GM12878 (cell line): ENCODE data around the gene HNRNPM. TPM values are rescaled to one million over a fixed set of nuclear protein-coding genes. Genes with fewer than 3 reads are reported as not detected.

Experiments
- ATAC-seq: fragments of 200-7000 bp; cut with Tn5 transposase; 3 replicates; pipeline ENCODE4 v1.9.1; 2020; ENCODE audit warnings: mild to moderate bottlenecking, moderate library complexity
- BruUV-seq: library from RNA; stranded (reverse); fragments of 400-500 nt; replicated peaks from 2 replicates; lab custom pipeline; 2021; lab: Mats Ljungman, UMichigan
- CTCF ChIA-PET: fragments of 300-600 bp; sonication (Branson Sonifier 250); formaldehyde crosslinking; extraction: SDS; loops from one replicate; lab custom pipeline; 2021; ENCODE audit warnings: inconsistent platforms; lab: Yijun Ruan, JAX
- POLR2A ChIA-PET: fragments of 350-600 bp; formaldehyde crosslinking; extraction: SDS; loops from one replicate; lab custom pipeline; 2021; ENCODE audit warnings: inconsistent platforms; lab: Charles Lee
- RAD21 ChIA-PET: fragments of 300-600 bp; sonication (Branson Sonifier 250); formaldehyde crosslinking; loops from one replicate; lab custom pipeline; 2023; ENCODE audit warnings: antibody characterized with exemption; ENCODE audit not compliant: unreplicated experiment; lab: Charles Lee
- SMC1A ChIA-PET: fragments of 300-600 bp; sonication (Branson Sonifier 250); formaldehyde crosslinking; loops from one replicate; lab custom pipeline; 2023; ENCODE audit not compliant: unreplicated experiment, uncharacterized antibody; lab: Charles Lee
- DNase-seq: peaks from one replicate; pipeline ENCODE4 v3.0.0-alpha.2; 2011; ENCODE audit warnings: low read depth, low spot score
- FAIRE-seq: peaks from 3 replicates; lab custom pipeline; 2011; peaks lifted over from hg19 to GRCh38; lab: Jason Lieb, UNC
- H2AFZ ChIP-seq: 2 replicates; pipeline ENCODE4 v1.6.0; 2011; ENCODE audit warnings: low read depth, low read length, control low read depth; ENCODE audit not compliant: control insufficient read depth
- H3K27ac ChIP-seq: 2 replicates; pipeline ENCODE4 v1.5.1; 2011; ENCODE audit warnings: control low read depth; ENCODE audit not compliant: control insufficient read depth, insufficient read depth
- H3K27me3 ChIP-seq, 2 experiments: replicated peaks in 1 of 2; 2 replicates each; pipeline versions ENCODE4 v1.6.0 to v1.6.1; 2011; ENCODE audit warnings: low read length in 1 of 2; ENCODE audit not compliant: control insufficient read depth in 2 of 2, insufficient read depth in 2 of 2
- H3K36me3 ChIP-seq, 2 experiments: 2 replicates each; pipeline ENCODE4 v1.5.1; 2011; ENCODE audit warnings: low read length in 1 of 2; ENCODE audit not compliant: control insufficient read depth in 2 of 2, insufficient read depth in 2 of 2
- H3K4me1 ChIP-seq: 2 replicates; pipeline ENCODE4 v1.6.1; 2011; ENCODE audit warnings: mild to moderate bottlenecking, low read length, moderate library complexity, mixed read lengths; ENCODE audit not compliant: control insufficient read depth, insufficient read depth
- H3K4me2 ChIP-seq: 2 replicates; pipeline ENCODE4 v1.6.0; 2011; ENCODE audit warnings: control low read depth; ENCODE audit not compliant: control insufficient read depth, insufficient read depth
- H3K4me3 ChIP-seq: fragments of 200-600 bp; sonication (generic); 2 replicates; pipeline ENCODE4 v1.5.1; 2016
- H3K79me2 ChIP-seq: 2 replicates; pipeline ENCODE4 v1.6.0; 2011; ENCODE audit warnings: low read length; ENCODE audit not compliant: control insufficient read depth, insufficient read depth
- H3K9ac ChIP-seq: 2 replicates; pipeline ENCODE4 v1.8.0; 2011; ENCODE audit warnings: low read length, control low read depth, mixed read lengths; ENCODE audit not compliant: control insufficient read depth, insufficient read depth
- H3K9me3 ChIP-seq: replicated peaks from 3 replicates; pipeline ENCODE4 v1.5.1; 2011; ENCODE audit warnings: mild to moderate bottlenecking, low read length; ENCODE audit not compliant: control insufficient read depth, insufficient read depth
- H4K20me1 ChIP-seq: 2 replicates; pipeline ENCODE4 v1.6.0; 2011; ENCODE audit not compliant: control insufficient read depth, insufficient read depth
- CEBPB ChIP-seq, 2 experiments: fragments of 150-350 bp in 1 of 2; IDR thresholded peaks; 2 replicates each; pipeline ENCODE4 v1.6.1; 2012 to 2014; ENCODE audit warnings: low read depth in 2 of 2, low read length in 2 of 2, borderline replicate concordance in 1 of 2, inconsistent platforms in 1 of 2
- CREM ChIP-seq: IDR thresholded peaks from 2 replicates; pipeline ENCODE4 v1.6.1; 2014; ENCODE audit warnings: antibody characterized with exemption, low read depth
- PML ChIP-seq: IDR thresholded peaks from 2 replicates; pipeline ENCODE4 v1.6.1; 2012; ENCODE audit warnings: low read length, inconsistent platforms
- TAF1 ChIP-seq: IDR thresholded peaks from 2 replicates; pipeline ENCODE4 v1.6.1; 2011; ENCODE audit warnings: mild to moderate bottlenecking, low read depth, low read length, borderline replicate concordance
- WGBS: methylation state at CpG from one replicate; pipeline ENCODE4 v1.1.6; 2016; ENCODE audit warnings: low lambda C conversion rate; ENCODE audit not compliant: insufficient replicate concordance, insufficient coverage; ENCODE audit errors: missing lambda C conversion rate; 5-methylcytosine and 5-hydroxymethylcytosine counted together
- in situ Hi-C: fragments of 300-500 bp; cut with MboI; formaldehyde crosslinking; loops from 9 replicates; pipeline ENCODE4 v1.14.3; 2018; ENCODE audit warnings: mixed read lengths
- intact Hi-C: fragments of 100-400 bp; cut with micrococcal nuclease; formaldehyde crosslinking; loops from one replicate; pipeline ENCODE4 v1.14.2; 2022; ENCODE audit not compliant: unreplicated experiment
- polyA plus RNA-seq, 11 experiments: library from polyadenylated mRNA; depleted of rRNA in 4 of 11; unstranded in 6 of 11; stranded (reverse) in 5 of 11; fragments of >200 nt; fragmentation: Nextera tagmentation in 4 of 11; fragmentation: Illumina TruSeq in 1 of 11; extraction: Ambion mirVana in 4 of 11; extraction: Trizol in 1 of 11; gene quantifications; 1 replicate in 1 of 11; 2 replicates in 10 of 11; pipeline versions ENCODE4 v1.2.1 to v1.2.3, GENCODE V29; 2011 to 2016; ENCODE audit warnings: inconsistent platforms in 2 of 11, missing spikeins in 2 of 11, low read depth in 1 of 11
- total RNA-seq, 4 experiments: library from RNA; depleted of rRNA in 3 of 4; stranded (reverse); fragments of >200 nt in 3 of 4; fragmentation: Illumina TruSeq in 1 of 4; extraction: Trizol in 1 of 4; gene quantifications; 2 replicates each; pipeline versions ENCODE4 v1.2.1 to v1.2.3, GENCODE V29; 2013 to 2021
- TF ChIP-seq, protein P1 (sequence below): fragments of 450-650 bp; IDR thresholded peaks from 2 replicates; pipeline ENCODE4 v1.6.1; 2016; ENCODE audit warnings: mild to moderate bottlenecking
- TF ChIP-seq, protein P2 (sequence below): IDR thresholded peaks from 2 replicates; pipeline ENCODE4 v1.6.1; 2011; ENCODE audit warnings: low read depth, mild to moderate bottlenecking, low read length, moderate library complexity, borderline replicate concordance; ENCODE audit errors: extremely low read depth
- TF ChIP-seq, protein P3 (sequence below): fragments of 150-350 bp; IDR thresholded peaks from 2 replicates; pipeline ENCODE4 v1.6.1; 2016; ENCODE audit warnings: low read depth, low read length

The HNRNPM gene
- total and polyA plus RNA-seq, 10 of the 15 experiments (the other 5 are each of a cell fraction or from before 2014, with no cell fraction given): 14.3 to 415 (median 198) TPM

DNA sequence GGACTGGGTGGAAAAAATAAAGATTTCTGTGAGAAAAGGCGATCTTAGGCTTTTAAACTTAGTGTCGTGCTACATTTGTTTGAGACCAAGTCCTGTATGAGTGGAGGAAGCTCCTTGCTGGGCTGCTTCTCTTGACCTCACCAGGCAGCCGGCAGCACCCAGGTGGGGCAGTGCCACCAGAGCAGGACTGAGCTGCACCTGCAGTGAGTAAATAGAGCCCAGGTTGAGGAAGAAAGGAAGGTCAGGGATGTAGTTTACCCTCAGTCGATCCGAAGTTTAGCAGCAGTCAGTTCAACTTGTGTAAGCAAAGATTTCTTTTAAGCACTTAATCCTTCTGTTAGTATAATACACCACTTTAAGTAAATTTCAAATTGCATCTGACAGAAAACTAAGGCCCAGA, 13.6 kb downstream of the HNRNPM start:
- intact Hi-C loops: no loop called here
- ChIA-PET RAD21 (no interaction called here), POLR2A (interaction anchor here (1.1 to 1.3 kb wide), 2 partner anchors 10 to 14 kb away, joined by 3 to 5 read pairs; no protein-coding TSS in a partner anchor), SMC1A (interaction anchor here (1.6 kb wide), 1 partner anchor 10 kb away, joined by 6 read pairs; no protein-coding TSS in a partner anchor), CTCF (interaction anchor here (1.0 kb wide), 1 partner anchor 122 kb away, joined by 3 read pairs; no protein-coding TSS in a partner anchor)
- no TSS peak for BruUV-seq
- Histone ChIP-seq H3K27ac (no peak overlapping the region), H4K20me1 (peaks cover 36% of the 10 kb centered on the region), H2AFZ (no peak overlapping the region), H3K9me3 (no peaks in the 10 kb centered on the region), H3K9ac (no peak overlapping the region), H3K4me2 (no peak overlapping the region; the same call in 1 of the 2 replicates), H3K79me2 (peaks cover 98% of the 10 kb centered on the region), H3K27me3 (no peaks in the 10 kb centered on the region), H3K4me1 (peaks cover 13% of the 10 kb centered on the region), H3K36me3 (peaks cover 16 to 54% of the 10 kb centered on the region in 2 experiments), H3K4me3 (no peak overlapping the region)
- in situ Hi-C loops: no loop called here
- no peak for DNase-seq
- TF ChIP-seq PML (no peak), TAF1 (no peak), CEBPB (IDR thresholded peaks at IDR 0.05; ENCODE audit: borderline replicate concordance in 1 of 2, low read depth in 2 of 2, low read length in 2 of 2) (no peak), CREM (no peak)
- TF ChIP-seq, protein P1, sequence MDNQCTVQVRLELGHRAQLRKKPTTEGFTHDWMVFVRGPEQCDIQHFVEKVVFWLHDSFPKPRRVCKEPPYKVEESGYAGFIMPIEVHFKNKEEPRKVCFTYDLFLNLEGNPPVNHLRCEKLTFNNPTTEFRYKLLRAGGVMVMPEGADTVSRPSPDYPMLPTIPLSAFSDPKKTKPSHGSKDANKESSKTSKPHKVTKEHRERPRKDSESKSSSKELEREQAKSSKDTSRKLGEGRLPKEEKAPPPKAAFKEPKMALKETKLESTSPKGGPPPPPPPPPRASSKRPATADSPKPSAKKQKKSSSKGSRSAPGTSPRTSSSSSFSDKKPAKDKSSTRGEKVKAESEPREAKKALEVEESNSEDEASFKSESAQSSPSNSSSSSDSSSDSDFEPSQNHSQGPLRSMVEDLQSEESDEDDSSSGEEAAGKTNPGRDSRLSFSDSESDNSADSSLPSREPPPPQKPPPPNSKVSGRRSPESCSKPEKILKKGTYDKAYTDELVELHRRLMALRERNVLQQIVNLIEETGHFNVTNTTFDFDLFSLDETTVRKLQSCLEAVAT: no peak
- TF ChIP-seq, protein P2, sequence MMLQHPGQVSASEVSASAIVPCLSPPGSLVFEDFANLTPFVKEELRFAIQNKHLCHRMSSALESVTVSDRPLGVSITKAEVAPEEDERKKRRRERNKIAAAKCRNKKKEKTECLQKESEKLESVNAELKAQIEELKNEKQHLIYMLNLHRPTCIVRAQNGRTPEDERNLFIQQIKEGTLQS: no peak
- TF ChIP-seq, protein P3, sequence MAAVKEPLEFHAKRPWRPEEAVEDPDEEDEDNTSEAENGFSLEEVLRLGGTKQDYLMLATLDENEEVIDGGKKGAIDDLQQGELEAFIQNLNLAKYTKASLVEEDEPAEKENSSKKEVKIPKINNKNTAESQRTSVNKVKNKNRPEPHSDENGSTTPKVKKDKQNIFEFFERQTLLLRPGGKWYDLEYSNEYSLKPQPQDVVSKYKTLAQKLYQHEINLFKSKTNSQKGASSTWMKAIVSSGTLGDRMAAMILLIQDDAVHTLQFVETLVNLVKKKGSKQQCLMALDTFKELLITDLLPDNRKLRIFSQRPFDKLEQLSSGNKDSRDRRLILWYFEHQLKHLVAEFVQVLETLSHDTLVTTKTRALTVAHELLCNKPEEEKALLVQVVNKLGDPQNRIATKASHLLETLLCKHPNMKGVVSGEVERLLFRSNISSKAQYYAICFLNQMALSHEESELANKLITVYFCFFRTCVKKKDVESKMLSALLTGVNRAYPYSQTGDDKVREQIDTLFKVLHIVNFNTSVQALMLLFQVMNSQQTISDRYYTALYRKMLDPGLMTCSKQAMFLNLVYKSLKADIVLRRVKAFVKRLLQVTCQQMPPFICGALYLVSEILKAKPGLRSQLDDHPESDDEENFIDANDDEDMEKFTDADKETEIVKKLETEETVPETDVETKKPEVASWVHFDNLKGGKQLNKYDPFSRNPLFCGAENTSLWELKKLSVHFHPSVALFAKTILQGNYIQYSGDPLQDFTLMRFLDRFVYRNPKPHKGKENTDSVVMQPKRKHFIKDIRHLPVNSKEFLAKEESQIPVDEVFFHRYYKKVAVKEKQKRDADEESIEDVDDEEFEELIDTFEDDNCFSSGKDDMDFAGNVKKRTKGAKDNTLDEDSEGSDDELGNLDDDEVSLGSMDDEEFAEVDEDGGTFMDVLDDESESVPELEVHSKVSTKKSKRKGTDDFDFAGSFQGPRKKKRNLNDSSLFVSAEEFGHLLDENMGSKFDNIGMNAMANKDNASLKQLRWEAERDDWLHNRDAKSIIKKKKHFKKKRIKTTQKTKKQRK: no peak
- WGBS: 31% methylated on average over 5 of the region's 5 CpGs
- no peak for ATAC-seq
- no peak for FAIRE-seq
